Gastroesophageal sphincter (tissue), 3 donors: ENCODE measurements around the gene FSHR.

ENCODE experiments used
- EP300 ChIP-seq: sonication (generic); formaldehyde crosslinking; IDR thresholded peaks from one replicate; pipeline ENCODE4 v1.6.1; 2017; ENCODE audit warnings: antibody characterized with exemption, mild to moderate bottlenecking
- POLR2A ChIP-seq, 2 donors: fragments of 450-650 bp; IDR thresholded peaks; one replicate each; pipeline ENCODE4 v1.6.1; 2017; ENCODE audit warnings: antibody characterized with exemption in 2 of 2, mild to moderate bottlenecking in 2 of 2, moderate library complexity in 1 of 2
- POLR2AphosphoS5 ChIP-seq: sonication (generic); formaldehyde crosslinking; IDR thresholded peaks from one replicate; pipeline ENCODE4 v1.6.1; 2017; ENCODE audit warnings: antibody characterized with exemption
- TF ChIP-seq, protein P1 (sequence below), 4 experiments: fragments of 200-600 bp in 2 of 4; fragments of 450-650 bp in 2 of 4; sonication (generic) in 1 of 4; IDR thresholded peaks; one replicate each; pipeline ENCODE4 v1.5.1; 2017 to 2019; ENCODE audit warnings: antibody characterized with exemption in 4 of 4, mild to moderate bottlenecking in 2 of 4, moderate library complexity in 2 of 4

- TF ChIP-seq, protein P1, sequence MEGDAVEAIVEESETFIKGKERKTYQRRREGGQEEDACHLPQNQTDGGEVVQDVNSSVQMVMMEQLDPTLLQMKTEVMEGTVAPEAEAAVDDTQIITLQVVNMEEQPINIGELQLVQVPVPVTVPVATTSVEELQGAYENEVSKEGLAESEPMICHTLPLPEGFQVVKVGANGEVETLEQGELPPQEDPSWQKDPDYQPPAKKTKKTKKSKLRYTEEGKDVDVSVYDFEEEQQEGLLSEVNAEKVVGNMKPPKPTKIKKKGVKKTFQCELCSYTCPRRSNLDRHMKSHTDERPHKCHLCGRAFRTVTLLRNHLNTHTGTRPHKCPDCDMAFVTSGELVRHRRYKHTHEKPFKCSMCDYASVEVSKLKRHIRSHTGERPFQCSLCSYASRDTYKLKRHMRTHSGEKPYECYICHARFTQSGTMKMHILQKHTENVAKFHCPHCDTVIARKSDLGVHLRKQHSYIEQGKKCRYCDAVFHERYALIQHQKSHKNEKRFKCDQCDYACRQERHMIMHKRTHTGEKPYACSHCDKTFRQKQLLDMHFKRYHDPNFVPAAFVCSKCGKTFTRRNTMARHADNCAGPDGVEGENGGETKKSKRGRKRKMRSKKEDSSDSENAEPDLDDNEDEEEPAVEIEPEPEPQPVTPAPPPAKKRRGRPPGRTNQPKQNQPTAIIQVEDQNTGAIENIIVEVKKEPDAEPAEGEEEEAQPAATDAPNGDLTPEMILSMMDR (IDR thresholded peaks at IDR 0.05) = no peak
- TF ChIP-seq EP300 (no peak), POLR2A (IDR thresholded peaks at IDR 0.05) (no peak), POLR2AphosphoS5 (no peak)
Measured at GRCh38 chr2:49050265-49050664, 104.0 kb downstream of the FSHR start.
